K562 (cell line): ENCODE measurements around the gene SUPT16H. TPM values are rescaled to one million over a fixed set of nuclear protein-coding genes. Genes with fewer than 3 reads are reported as not detected.

Source experiments
- ATAC-seq: fragments of 200-7000 bp; cut with Tn5 transposase; 3 replicates; pipeline ENCODE4 v1.9.1; 2020; ENCODE audit warnings: moderate library complexity
- BruUV-seq: library from RNA; stranded (reverse); fragments of 400-500 nt; replicated peaks from 2 replicates; lab custom pipeline; 2021; lab: Mats Ljungman, UMichigan
- CTCF ChIA-PET: fragments of 300-600 bp; formaldehyde crosslinking; extraction: SDS; loops from one replicate; lab custom pipeline; 2021; ENCODE audit warnings: low intra/inter-chr PET ratio; lab: Yijun Ruan, JAX
- POLR2A ChIA-PET: fragments of 300-600, 350-650 bp; sonication (Branson Sonifier 250); formaldehyde crosslinking; extraction: SDS; loops from one replicate; lab custom pipeline; 2021; ENCODE audit warnings: antibody characterized with exemption, inconsistent platforms; lab: Yijun Ruan, JAX
- DNase-seq, 4 experiments: peaks; one replicate each; pipeline versions ENCODE4 v3.0.0 to v3.0.0-alpha.2; 2011 to 2018; ENCODE audit warnings: low spot score in 3 of 4, mixed read lengths in 3 of 4; ENCODE audit errors: extremely low read depth in 1 of 4
- FAIRE-seq: peaks from 2 replicates; lab custom pipeline; 2011; peaks lifted over from hg19 to GRCh38; lab: Jason Lieb, UNC
- H2AFZ ChIP-seq: 2 replicates; pipeline ENCODE4 v1.6.0; 2011; ENCODE audit warnings: low read depth, low read length, control low read depth, inconsistent platforms
- H3K27ac ChIP-seq: fragments of 200-600 bp; 3 replicates; pipeline ENCODE4 v1.8.0; 2011; ENCODE audit warnings: low read depth, mild to moderate bottlenecking, control low read depth, inconsistent platforms, low read length, moderate library complexity, mixed read lengths; ENCODE audit errors: extremely low read depth
- H3K27me3 ChIP-seq, 2 experiments: fragments of 300-600 bp in 1 of 2; 2 replicates in 1 of 2; 3 replicates in 1 of 2; pipeline versions ENCODE4 v1.6.0 to v1.8.0; 2011; ENCODE audit warnings: inconsistent platforms in 2 of 2, low read length in 2 of 2, mild to moderate bottlenecking in 1 of 2, mixed read lengths in 1 of 2, moderate library complexity in 1 of 2; ENCODE audit not compliant: control insufficient read depth in 2 of 2, insufficient read depth in 2 of 2
- H3K36me3 ChIP-seq: fragments of 300-600 bp; 3 replicates; pipeline ENCODE4 v1.8.0; 2011; ENCODE audit warnings: mild to moderate bottlenecking, low read length, inconsistent platforms; ENCODE audit not compliant: control insufficient read depth, insufficient read depth
- H3K4me1 ChIP-seq, 2 experiments: fragments of 200-600 bp in 1 of 2; replicated peaks in 1 of 2; 2 replicates in 1 of 2; 3 replicates in 1 of 2; pipeline versions ENCODE4 v1.5.1 to v1.8.0; 2011; ENCODE audit warnings: inconsistent platforms in 2 of 2, low read length in 2 of 2, mild to moderate bottlenecking in 1 of 2, mixed read lengths in 1 of 2, moderate library complexity in 1 of 2; ENCODE audit not compliant: control insufficient read depth in 2 of 2, insufficient read depth in 2 of 2
- H3K4me2 ChIP-seq: 2 replicates; pipeline ENCODE4 v1.6.1; 2011; ENCODE audit warnings: low read length, control low read depth, inconsistent platforms, mixed read lengths; ENCODE audit not compliant: insufficient read depth
- H3K4me3 ChIP-seq: fragments of 200-600 bp; sonication (generic), shearing (Covaris generic); 2 replicates; pipeline ENCODE4 v1.5.1; 2016; ENCODE audit warnings: control low read depth, inconsistent platforms
- H3K79me2 ChIP-seq: fragments of 200-600 bp; 3 replicates; pipeline ENCODE4 v1.8.0; 2011; ENCODE audit warnings: low read length, inconsistent platforms; ENCODE audit not compliant: control insufficient read depth, insufficient read depth
- H3K9ac ChIP-seq, 2 experiments: 2 replicates each; pipeline versions ENCODE4 v1.6.0 to v1.6.1; 2011; ENCODE audit warnings: low read depth in 2 of 2, low read length in 2 of 2, control low read depth in 1 of 2, inconsistent platforms in 1 of 2, mild to moderate bottlenecking in 1 of 2, mixed read lengths in 1 of 2; ENCODE audit not compliant: insufficient read depth in 1 of 2
- H3K9me1 ChIP-seq: one replicate; pipeline ENCODE4 v1.6.0; 2011; ENCODE audit warnings: inconsistent platforms, mild to moderate bottlenecking, low read length, moderate library complexity; ENCODE audit not compliant: control insufficient read depth, insufficient read depth
- H3K9me3 ChIP-seq: replicated peaks from 2 replicates; pipeline ENCODE4 v1.5.1; 2011; ENCODE audit warnings: low read depth, low read length, inconsistent platforms; ENCODE audit not compliant: control insufficient read depth, insufficient read depth
- H4K20me1 ChIP-seq: replicated peaks from 2 replicates; pipeline ENCODE4 v1.6.1; 2011; ENCODE audit warnings: low read length, inconsistent platforms, mixed read lengths; ENCODE audit not compliant: control insufficient read depth, insufficient read depth
- ELF1 ChIP-seq: fragments of 200-800 bp; sonication (Bioruptor generic); IDR thresholded peaks from 2 replicates; pipeline ENCODE4 v1.6.1; 2016; ENCODE audit warnings: missing genetic modification characterization, missing compliant biosample characterization
- EZH2 ChIP-seq: IDR thresholded peaks from 2 replicates; pipeline ENCODE4 v1.6.1; 2012; ENCODE audit warnings: low read depth, mild to moderate bottlenecking, inconsistent platforms, low read length, borderline replicate concordance
- MYC ChIP-seq, 2 experiments: fragments of 250-450 bp in 1 of 2; sonication (Bioruptor Pico) in 1 of 2; IDR thresholded peaks; 2 replicates each; pipeline versions ENCODE4 v1.5.1 to v1.6.1; 2012 to 2021; ENCODE audit warnings: low read depth in 2 of 2, borderline replicate concordance in 1 of 2, improper control_type of control experiment in 1 of 2, low read length in 1 of 2, mild to moderate bottlenecking in 1 of 2, moderate library complexity in 1 of 2
- NFATC3 ChIP-seq: fragments of 450-650 bp; IDR thresholded peaks from 2 replicates; pipeline ENCODE4 v1.6.1; 2017; ENCODE audit warnings: mild to moderate bottlenecking
- PHB ChIP-seq: fragments of 250-450 bp; sonication (Bioruptor Pico); IDR thresholded peaks from 2 replicates; pipeline ENCODE4 v1.5.0; 2021
- RBFOX2 ChIP-seq: fragments of 200-400 bp; formaldehyde crosslinking; IDR thresholded peaks from 2 replicates; pipeline ENCODE4 v1.6.1; 2017; ENCODE audit warnings: low read depth, mild to moderate bottlenecking, low read length, moderate library complexity
- RBM22 ChIP-seq: fragments of 200-400 bp; formaldehyde crosslinking; IDR thresholded peaks from 2 replicates; pipeline ENCODE4 v1.6.1; 2018; ENCODE audit warnings: low read length, low read depth; ENCODE audit not compliant: poor library complexity, severe bottlenecking
- SOX6 ChIP-seq: fragments of 450-650 bp; IDR thresholded peaks from 2 replicates; pipeline ENCODE4 v1.6.1; 2014; ENCODE audit warnings: mild to moderate bottlenecking
- STAG1 ChIP-seq: sonication (generic); formaldehyde crosslinking; IDR thresholded peaks from 2 replicates; pipeline ENCODE4 v1.5.0; 2020; ENCODE audit warnings: missing genetic modification reagents, borderline replicate concordance
- ZNF217 ChIP-seq: sonication (generic); formaldehyde crosslinking; IDR thresholded peaks from 2 replicates; pipeline ENCODE4 v1.8.0; 2022; ENCODE audit warnings: mild to moderate bottlenecking, missing genetic modification reagents
- ZNF316 ChIP-seq: fragments of 450-650 bp; IDR thresholded peaks from 2 replicates; pipeline ENCODE4 v1.6.1; 2016
- ZNF717 ChIP-seq: fragments of 250-450 bp; sonication (Bioruptor Pico); IDR thresholded peaks from 2 replicates; pipeline ENCODE4 v1.5.0; 2021
- WGBS: fragments of 100-300 bp; shearing (Covaris generic); methylation state at CpG from one replicate; pipeline ENCODE4 v1.1.6; 2016; ENCODE audit warnings: low coverage, mixed read lengths; ENCODE audit not compliant: insufficient coverage; ENCODE audit errors: missing lambda C conversion rate; 5-methylcytosine and 5-hydroxymethylcytosine counted together
- in situ Hi-C: fragments of 300-500 bp; cut with MboI; formaldehyde crosslinking; loops from 4 replicates; pipeline ENCODE4 v1.15.0; 2018; ENCODE audit warnings: inconsistent platforms, mixed read lengths
- intact Hi-C: fragments of 100-400 bp; cut with micrococcal nuclease; formaldehyde crosslinking; loops from 2 replicates; pipeline ENCODE4 v1.14.2; 2022
- polyA plus RNA-seq, 8 experiments: library from polyadenylated mRNA; depleted of rRNA in 4 of 8; stranded (reverse) in 5 of 8; unstranded in 3 of 8; fragments of >200 nt; fragmentation: Nextera tagmentation in 2 of 8; fragmentation: Illumina TruSeq in 1 of 8; extraction: Ambion mirVana in 2 of 8; extraction: Trizol in 1 of 8; gene quantifications; 2 replicates each; pipeline versions ENCODE4 v1.2.1 to v1.2.3, GENCODE V29; 2011 to 2014; ENCODE audit warnings: inconsistent platforms in 1 of 8, missing spikeins in 1 of 8
- total RNA-seq, 7 experiments: library from RNA; depleted of rRNA in 6 of 7; stranded (reverse); fragments of >200 nt in 6 of 7; fragmentation: Illumina TruSeq in 2 of 7; extraction: Trizol in 2 of 7; gene quantifications; 2 replicates each; pipeline versions ENCODE4 v1.2.1 to v1.2.3, GENCODE V29; 2011 to 2021; ENCODE audit warnings: low replicate concordance in 1 of 7
- TF ChIP-seq, protein P1 (sequence below): fragments of 450-650 bp; conservative IDR thresholded peaks from 2 replicates; pipeline ENCODE4 v1.6.1; 2016; ENCODE audit warnings: missing genetic modification characterization, low read depth, mild to moderate bottlenecking, missing compliant biosample characterization, moderate library complexity
- TF ChIP-seq, protein P2 (sequence below): fragments of 250-450 bp; sonication (Bioruptor Pico); IDR thresholded peaks from 2 replicates; pipeline ENCODE4 v1.8.0; 2021; ENCODE audit warnings: moderate library complexity, mild to moderate bottlenecking, inconsistent platforms

SUPT16H gene
- total and polyA plus RNA-seq, 9 of the 15 experiments (the other 6 are each of a cell fraction or from before 2014, with no cell fraction given) = 75.4 to 152 (median 105) TPM

- TF ChIP-seq STAG1 (CRISPR knock-in tag) = no peak
- TF ChIP-seq RBFOX2 = no peak
- TF ChIP-seq MYC (IDR thresholded peaks at IDR 0.05; ENCODE audit: low read depth, low read length) = no peak
- TF ChIP-seq MYC (CRISPR knock-in tag; IDR thresholded peaks at IDR 0.05; ENCODE audit: borderline replicate concordance, low read depth) = no peak
- TF ChIP-seq ZNF717 = no peak
- TF ChIP-seq, protein P1, sequence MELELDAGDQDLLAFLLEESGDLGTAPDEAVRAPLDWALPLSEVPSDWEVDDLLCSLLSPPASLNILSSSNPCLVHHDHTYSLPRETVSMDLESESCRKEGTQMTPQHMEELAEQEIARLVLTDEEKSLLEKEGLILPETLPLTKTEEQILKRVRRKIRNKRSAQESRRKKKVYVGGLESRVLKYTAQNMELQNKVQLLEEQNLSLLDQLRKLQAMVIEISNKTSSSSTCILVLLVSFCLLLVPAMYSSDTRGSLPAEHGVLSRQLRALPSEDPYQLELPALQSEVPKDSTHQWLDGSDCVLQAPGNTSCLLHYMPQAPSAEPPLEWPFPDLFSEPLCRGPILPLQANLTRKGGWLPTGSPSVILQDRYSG (tag) = no peak
- TF ChIP-seq RBM22 = no peak
- no peak for TF ChIP-seq PHB (CRISPR knock-in tag)
- no peak for TF ChIP-seq SOX6
- no peak for TF ChIP-seq EZH2
- no peak for TF ChIP-seq ZNF217 (CRISPR knock-in tag)
- no peak for TF ChIP-seq ZNF316
Observed at GRCh38 chr14:21419528-21419927, 35.7 kb upstream of the SUPT16H start (continued).

DNA sequence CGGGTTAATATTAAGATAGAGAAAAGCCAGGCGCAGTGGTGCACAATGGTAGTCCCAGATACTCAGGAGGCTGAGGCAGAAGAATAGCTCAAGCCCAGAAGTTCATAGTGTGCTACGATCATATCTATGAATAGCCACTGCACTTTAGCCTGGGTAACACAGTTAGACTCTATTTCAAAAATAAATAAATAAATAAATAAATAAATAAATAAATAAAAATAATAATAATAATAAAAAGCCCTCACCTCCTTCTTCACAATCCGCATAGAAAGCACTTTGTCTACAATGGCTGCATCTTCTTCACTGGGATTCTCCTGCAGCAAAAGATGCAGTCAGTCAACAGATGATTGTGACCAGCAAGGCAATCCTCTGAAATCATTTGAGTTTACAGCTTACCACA is 31.5 kb upstream of the SUPT16H start:
- no peak overlapping the region for H3K4me3 ChIP-seq
- no peaks in the 10 kb centered on the region for H3K27me3 ChIP-seq
- no peak overlapping the region for H3K9ac ChIP-seq
- no peak overlapping the region for H3K27ac ChIP-seq
- no peaks in the 10 kb centered on the region for H3K79me2 ChIP-seq
- TF ChIP-seq ELF1 (tag) (no peak), NFATC3 (no peak)
- TF ChIP-seq, protein P2, sequence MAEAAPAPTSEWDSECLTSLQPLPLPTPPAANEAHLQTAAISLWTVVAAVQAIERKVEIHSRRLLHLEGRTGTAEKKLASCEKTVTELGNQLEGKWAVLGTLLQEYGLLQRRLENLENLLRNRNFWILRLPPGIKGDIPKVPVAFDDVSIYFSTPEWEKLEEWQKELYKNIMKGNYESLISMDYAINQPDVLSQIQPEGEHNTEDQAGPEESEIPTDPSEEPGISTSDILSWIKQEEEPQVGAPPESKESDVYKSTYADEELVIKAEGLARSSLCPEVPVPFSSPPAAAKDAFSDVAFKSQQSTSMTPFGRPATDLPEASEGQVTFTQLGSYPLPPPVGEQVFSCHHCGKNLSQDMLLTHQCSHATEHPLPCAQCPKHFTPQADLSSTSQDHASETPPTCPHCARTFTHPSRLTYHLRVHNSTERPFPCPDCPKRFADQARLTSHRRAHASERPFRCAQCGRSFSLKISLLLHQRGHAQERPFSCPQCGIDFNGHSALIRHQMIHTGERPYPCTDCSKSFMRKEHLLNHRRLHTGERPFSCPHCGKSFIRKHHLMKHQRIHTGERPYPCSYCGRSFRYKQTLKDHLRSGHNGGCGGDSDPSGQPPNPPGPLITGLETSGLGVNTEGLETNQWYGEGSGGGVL = no peak
- no peaks in the 10 kb centered on the region for H3K9me1 ChIP-seq
- no peak overlapping the region for H2AFZ ChIP-seq
- no peaks in the 10 kb centered on the region; a peak in 1 of 5 replicates for H3K4me1 ChIP-seq
- no peak overlapping the region for H3K4me2 ChIP-seq
- in situ Hi-C loops (no loop called here), intact Hi-C loops (loop anchor here (2.0 kb wide), 1 partner anchor 51 kb away; no protein-coding TSS in a partner anchor)
- no peaks in the 10 kb centered on the region for H4K20me1 ChIP-seq
- 90% methylated on average over 4 of the region's 4 CpGs for WGBS
- ATAC-seq (no peak), FAIRE-seq (no peak), DNase-seq (no peak)
- no TSS peak for BruUV-seq
- no peaks in the 10 kb centered on the region for H3K9me3 ChIP-seq
- ChIA-PET POLR2A (interaction anchor here (0.7 kb wide), 1 partner anchor 12 kb away, joined by 4 read pairs; no protein-coding TSS in a partner anchor), CTCF (no interaction called here)
- peaks cover 67% of the 10 kb centered on the region for H3K36me3 ChIP-seq
